Activated T-cell treated with anti-CD3 and anti-CD28 coated beads for 48 hours (primary cell): ENCODE results near the gene STX2.
"Not testable (repeated sequence)": the region's sequence is repeated elsewhere in the genome, so short reads cannot be mapped to it uniquely, and the experiment has no call there.

ENCODE experiments used
- DNase-seq: peaks from one replicate; pipeline ENCODE4 v3.0.0-alpha.2; 2020; ENCODE audit warnings: low read depth

STX2 gene

DNA sequence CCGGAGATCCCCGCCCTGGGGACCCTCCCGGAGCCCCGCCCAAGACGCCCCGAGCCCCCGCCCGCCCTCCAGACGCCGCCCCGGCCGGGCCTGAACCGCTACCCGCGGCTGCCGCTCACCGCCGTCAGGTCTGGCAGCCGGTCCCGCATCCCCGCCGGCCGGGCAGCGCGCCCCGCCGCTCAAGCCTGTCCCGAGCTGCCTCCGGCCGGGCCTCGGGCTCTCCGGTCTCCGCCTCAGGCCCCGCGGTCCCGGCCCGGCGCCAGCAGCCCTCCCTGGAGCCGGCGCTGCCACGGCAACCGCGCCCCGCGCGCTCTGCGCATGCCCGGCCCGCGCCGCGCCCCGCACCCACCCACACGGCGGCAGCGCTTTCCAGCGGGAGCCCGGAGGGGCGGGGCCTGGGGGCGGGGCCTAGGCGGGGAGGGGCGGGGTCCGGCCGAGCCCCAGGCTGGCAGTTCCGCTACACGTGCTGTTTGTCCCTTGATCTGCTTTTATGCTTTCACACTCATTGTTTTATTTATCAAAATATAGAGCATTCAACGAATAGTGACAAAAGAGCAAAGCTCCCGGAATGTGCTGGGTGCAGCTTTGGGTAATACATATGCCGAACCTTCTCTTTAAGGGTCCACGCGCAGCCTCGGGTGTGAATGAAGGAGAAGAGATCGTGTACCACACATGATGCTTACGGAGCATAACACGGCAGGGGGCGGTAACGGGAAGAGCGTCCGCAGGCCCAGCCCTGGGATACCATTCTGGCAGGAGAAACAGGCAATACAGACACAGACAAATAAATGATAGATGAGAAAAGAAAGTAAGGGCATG is at the start of gene STX2:
STX2 (minus strand) TSS at position 300 of the 819 bp plus-strand sequence; CDS start at position 149, 151 bp downstream.
- peak; percentile 90 for DNase-seq

DNA sequence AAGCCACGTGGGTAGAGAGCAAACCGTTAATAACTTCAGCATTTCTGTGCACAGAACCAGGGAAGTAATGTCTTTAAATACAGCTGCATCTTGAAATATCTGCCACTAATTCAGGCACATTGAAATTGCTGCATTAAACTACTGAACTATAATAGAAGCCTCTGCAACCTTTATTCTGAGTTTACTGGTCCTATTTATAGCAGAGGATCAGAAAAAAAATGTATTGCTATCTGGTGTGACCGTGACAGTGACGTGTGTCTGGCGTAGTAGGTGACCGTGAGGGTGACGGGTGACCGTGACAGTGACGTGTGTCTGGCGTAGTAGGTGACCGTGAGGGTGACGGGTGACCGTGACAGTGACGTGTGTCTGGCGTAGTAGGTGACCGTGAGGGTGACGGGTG is 48.1 kb upstream of the STX2 start:
- not testable (repeated sequence) for DNase-seq

DNA sequence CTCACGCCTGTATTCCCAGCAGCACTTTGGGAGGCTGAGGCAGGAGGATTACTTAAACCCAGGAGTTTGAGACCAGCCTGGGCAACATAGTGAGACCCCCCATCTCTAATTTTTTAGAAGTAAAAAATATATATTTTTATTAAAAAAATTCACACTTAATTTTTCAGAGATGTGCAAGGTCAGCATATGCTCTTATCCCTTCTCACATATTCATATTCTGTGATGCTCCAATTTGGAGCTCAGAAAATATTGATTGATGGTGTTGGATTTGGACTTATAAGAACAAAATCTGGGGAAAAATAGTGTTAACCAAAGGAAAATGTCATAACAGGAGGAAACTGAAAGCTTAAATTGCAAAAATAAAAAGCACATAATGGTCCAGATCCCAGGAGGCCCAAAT is 42.5 kb upstream of the STX2 start:
- no peak for DNase-seq

DNA sequence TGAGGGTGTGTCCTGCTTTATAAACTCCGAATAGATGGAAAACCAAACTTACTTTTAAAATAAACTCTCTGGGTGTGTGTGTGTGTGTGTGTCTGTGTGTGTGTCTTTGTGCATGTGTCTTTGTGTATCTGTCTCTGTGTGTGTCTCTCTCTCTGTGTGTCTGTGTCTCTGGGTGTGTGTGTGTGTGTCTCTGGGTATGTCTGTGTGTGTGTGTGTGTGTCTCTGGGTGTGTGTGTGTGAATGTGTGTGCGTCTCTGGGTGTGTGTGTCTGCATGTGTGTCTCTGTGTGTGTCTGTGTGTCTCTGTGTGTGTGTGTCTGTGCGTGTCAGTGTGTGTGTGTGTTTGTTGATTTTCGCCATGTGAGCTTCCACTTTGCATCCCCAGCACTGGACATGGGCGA is 42.0 kb upstream of the STX2 start:
- DNase-seq = no peak

DNA sequence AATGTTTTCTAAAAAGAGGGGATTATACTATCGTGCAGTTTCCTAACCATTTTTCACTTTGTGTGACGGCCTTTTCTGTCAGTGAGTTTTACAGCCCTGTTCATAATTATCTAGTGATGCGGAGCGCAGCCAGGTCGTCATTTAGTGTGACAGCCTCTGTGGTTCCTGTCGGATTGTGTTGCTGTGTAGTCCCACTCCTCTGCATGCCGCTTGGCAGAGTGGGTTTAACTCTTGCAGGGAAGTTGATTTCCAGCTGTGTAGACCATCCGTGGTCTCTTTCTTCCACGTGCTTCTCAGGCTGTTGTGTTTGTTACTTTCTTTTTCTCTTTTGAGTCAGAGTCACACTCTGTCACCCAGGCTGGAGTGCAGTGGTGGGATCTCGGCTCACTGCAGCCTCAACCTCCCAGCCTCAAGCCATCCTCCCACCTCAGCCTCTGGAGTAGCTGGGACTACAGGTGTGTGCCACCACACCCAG is 41.4 kb upstream of the STX2 start:
- no peak for DNase-seq

DNA sequence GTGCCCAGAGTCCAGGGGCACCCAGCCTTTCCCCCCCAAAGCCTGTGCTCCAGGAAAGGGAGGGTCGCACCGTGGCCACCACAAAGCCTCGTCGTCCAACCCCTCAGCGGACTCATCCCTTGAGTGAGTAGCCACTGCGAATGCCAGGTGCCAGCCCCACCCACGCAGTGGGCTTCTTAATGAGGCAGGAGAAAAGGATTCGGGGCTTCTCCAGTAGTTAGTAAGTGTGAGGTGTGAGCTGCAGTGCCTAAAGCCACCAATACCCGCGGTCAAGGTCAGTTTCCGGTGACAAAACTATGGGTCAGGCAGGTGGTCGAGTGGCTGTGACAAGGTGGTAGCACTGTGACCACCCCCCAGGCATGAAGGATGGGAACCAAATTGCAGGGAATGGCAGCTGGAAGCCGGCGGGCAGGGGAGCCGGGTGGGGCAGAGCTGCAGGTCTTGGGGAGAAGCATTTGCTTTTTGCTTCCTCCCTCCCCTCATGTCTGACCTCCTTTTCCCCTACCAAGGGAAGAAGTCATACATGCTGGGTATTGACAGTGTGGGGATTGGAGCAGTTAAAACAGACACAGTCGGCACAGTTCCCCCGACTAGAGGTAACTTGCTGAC is 40.8 kb upstream of the STX2 start:
- no peak for DNase-seq

DNA sequence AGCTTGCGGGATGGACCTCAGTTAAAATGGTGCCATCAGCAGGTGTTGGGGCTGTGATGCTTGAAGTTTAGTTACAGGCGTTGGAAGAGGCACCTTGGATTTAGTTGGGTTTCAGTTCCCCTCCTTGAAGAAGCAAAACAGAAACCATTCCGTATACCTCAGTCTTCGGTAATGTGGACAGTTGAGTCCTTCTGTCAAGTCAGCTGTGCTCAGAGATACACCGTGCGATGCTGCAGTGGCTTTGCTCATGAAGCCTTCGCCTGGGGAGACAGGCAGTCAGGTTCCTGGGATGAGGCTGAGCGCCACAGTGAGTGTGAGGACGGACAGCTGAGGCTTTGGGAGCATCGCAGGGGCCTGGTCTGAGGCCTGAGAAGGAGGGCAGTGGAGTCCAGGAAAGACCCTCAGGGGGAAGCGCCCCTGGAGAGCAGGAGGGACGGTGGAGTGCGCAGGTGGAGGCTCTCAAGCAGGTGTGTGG is 40.2 kb upstream of the STX2 start:
- no peak for DNase-seq

DNA sequence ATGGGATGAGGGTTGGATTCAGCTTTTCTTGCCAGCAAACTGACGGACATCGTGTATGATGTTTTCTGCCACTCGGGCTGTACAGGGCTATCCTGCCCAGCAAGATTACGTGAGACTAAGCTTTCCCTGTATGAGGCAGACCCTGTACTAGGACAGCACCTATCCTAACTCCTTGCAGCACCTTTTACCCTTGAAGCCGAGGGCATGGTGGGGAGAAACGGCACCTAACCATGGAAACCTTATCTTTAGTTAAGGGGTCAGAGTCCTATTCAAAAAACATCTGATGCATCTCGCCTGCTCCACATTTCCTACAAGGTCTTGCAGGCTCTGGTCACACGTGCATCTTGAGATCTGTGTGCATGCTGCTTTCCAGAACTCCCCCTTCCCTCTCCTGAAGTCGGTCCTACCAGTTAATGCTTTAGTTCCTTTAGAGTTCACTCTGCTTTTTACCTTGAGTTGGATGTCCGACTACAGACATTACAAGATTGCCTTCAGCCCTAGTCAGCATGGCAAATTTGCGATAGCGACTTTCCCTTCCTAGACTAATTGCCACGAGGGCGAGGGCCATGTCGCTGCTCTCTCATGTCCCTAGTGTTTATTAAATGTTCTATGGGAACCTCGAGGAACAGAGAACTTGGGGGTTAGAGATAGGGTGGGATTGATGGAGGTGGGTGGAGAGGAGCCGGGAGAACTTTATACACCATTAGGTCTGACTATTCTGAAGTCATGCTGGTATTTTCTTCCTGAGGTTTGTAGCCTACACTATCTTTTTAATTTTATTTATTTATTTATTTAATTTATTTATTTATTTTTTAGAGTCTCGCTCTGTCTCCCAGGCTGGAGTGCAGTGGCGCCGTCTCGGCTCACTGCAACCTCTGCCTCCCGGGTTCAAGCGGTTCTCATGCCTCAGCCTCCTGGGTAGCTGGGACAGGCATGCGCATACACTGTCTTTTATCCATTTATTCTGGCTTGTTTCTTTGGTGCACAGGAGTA is 39.4 kb upstream of the STX2 start:
- no peak for DNase-seq

DNA sequence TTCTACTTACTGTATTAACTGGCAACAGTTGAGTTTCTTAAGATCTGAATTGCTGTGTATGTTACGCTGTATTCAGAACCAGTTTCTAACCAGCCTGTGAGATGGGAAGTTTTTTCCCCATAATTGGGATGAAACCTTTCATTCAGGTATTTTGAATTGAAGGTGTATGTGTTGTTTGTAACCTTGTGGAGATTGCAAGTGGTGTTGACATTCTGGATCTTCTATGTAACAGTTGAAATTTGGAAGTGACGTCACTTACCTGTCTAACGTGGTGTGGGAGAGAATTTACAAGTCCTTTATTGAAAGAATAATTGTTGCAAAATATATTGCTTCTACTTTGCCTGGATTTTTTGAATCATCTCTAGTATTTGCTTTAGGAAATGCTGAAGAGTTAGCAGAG is 38.3 kb upstream of the STX2 start:
- no peak for DNase-seq

DNA sequence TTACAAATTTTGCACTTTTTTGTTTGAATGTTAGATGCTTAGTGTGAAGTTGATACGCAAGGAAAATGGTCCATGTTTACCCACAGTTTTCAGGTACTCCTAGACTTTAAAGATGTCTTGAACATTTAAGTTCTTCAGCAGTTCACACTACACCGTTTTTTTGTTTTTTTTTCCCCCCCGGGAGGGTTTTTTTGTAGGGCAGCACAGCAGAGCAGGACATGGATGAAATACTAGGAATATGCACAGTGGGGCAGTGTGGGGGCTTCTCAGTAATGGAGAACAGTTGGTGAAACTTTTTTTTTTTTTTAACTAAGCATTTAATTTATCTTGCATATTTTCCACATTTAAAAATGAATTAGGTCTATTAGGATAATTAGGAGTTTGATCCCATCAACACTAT is 37.7 kb upstream of the STX2 start:
- DNase-seq = no peak

DNA sequence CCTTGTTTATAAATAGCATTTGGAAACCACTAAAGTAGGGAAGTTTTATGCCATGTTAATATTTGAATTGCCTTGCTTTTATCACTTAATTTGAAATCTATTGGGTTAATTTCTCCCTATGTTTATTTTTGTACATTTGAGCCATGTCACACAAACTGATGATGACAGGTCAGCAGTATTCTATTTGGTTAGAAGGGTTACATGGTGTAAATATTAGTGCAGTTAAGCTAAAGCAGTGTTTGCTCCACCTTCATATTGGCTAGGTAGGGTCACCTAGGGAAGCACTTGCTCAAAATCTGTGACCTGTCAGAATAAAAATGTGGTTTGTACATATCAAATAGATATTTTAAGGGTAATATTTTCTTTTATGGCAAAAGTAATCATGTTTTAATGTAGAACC is 37.2 kb upstream of the STX2 start:
- DNase-seq = no peak

DNA sequence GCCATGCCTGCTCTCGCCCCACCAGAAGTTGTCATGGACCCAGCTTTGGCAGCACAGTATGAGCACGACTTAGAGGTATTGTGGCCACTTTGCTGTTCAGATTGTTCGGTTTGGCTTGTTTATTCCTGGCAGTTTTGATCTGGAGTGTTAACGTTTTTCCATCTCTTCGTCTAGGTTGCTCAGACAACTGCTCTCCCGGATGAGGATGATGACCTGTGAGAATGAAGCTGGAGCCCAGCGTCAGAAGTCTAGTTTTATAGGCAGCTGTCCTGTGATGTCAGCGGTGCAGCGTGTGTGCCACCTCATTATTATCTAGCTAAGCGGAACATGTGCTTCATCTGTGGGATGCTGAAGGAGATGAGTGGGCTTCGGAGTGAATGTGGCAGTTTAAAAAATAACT is 36.7 kb upstream of the STX2 start:
- DNase-seq = not testable (repeated sequence)

DNA sequence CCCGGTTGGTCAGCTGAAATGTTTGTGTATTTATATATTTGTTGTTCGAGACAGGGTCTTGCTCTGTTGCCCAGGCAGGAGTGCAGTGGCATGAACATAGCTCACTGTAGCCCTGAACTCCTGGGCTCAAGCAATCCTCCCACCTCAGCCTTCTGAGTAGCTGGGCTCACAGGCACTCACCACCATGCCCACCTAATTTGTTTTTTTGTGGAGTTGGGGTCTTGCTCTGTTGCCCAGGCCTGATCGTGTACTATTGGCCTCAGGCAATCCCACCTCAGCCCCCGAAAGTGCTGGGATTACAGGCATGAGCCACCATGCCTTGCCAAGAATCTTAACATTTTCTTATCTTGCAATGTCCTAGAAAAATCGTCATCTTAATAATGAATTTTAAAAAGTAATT is 36.1 kb upstream of the STX2 start:
- DNase-seq = no peak

DNA sequence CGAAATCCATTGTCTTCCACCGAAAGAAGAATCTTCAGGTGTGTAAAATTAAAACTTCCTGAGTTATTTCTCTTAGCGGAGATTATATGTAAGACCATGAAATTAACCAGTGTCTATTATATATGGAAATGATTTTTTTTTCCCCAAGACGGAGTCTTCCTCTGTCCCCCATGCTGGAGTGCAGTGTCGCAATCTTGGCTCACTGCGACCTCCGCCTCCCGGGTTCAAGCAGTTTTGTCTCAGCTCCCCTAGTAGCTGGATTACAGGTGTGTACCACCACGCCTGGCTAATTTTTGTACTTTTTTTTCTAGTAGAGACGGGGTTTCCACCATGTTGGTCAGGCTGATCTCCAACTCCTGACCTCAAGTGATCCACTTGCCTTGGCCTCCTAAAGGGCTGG is 35.6 kb upstream of the STX2 start:
- no peak for DNase-seq

DNA sequence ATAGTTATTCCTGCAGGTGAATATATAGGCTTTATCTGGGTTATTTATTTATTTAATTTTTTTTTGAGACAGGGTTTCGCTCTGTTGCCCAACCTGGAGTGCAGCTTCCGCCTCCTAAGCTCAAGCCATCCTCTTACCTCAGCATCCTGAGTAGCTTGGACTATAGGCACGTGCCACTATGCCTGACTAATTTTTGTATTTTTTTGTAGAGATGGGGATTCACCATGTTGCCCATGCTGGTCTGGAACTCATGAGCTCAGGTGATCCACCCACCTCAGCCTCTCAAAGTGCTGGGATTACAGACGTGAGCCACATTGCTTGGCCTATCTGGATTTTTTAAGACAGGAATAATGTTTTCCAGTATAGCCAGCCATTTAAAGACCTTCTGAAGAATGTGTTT is 34.8 kb upstream of the STX2 start:
- no peak for DNase-seq

DNA sequence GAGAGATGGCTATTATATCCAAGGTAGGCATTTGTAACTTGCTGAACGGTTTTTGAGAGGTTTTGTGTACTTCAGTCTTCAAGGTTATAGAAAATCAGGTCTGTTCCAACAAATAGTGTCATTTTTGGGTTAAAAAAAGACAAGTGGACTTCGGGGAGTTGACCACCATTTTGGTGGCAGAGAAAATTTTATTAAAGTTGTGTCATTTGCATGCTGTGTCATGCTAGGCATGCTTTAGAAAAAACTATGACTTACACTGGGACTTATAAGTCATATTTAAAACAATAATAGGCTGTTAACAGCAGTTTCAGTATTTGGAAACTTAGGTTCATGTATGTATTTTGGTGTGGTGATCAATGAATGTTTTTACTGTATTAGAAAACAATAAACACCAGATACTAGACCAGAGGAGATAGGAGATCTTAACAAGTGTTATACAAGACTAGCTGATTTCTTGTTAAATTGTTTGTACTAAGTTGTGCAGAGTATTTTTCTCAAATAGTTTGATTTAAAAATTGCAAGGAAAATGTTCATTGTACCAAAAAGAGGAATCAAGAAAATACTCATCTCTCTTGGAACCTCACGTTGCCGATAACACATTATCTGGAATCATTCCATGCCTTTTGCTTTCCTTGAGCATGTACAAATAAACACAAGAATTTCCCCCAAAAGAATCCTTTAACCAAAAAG is 34.2 kb upstream of the STX2 start:
- no peak for DNase-seq

DNA sequence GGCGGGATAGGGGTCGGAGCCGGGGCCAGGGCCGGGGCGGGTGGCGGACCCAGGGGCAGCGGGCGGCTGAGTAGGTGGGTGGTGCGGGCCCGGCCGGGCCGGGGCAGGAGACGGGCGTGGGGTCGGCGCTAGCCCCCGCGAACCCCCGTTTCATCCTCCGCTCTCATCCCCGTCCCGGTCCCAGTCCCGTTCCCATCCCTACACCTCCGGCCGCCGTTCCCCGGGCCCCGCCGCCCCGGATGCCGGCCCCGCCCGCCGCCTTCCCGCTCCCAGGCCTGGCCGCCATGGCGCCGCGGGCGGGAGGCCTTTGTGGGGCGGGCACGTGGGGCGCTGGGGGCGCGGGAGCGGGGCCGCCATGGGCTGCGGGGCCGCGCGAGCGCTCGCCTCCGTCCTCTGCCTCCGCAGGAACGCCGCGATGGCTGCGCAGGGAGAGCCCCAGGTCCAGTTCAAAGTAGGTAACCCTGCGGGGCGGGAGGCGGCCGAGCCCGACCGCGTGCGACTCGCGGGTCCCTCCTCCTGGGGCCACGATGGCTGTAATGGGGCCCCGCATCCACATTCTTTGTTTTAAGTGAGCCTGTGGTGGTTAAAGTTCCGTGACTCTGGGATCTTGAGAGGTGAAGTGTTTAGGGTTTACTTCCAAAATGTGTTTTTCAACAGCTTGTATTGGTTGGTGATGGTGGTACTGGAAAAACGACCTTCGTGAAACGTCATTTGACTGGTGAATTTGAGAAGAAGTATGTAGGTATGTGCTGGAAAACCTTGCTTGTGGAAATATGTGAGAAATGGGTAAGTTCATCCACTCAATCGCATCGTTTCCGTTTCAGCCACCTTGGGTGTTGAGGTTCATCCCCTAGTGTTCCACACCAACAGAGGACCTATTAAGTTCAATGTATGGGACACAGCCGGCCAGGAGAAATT is 33.4 kb upstream of the STX2 start:
- peak; percentile 43 for DNase-seq

DNA sequence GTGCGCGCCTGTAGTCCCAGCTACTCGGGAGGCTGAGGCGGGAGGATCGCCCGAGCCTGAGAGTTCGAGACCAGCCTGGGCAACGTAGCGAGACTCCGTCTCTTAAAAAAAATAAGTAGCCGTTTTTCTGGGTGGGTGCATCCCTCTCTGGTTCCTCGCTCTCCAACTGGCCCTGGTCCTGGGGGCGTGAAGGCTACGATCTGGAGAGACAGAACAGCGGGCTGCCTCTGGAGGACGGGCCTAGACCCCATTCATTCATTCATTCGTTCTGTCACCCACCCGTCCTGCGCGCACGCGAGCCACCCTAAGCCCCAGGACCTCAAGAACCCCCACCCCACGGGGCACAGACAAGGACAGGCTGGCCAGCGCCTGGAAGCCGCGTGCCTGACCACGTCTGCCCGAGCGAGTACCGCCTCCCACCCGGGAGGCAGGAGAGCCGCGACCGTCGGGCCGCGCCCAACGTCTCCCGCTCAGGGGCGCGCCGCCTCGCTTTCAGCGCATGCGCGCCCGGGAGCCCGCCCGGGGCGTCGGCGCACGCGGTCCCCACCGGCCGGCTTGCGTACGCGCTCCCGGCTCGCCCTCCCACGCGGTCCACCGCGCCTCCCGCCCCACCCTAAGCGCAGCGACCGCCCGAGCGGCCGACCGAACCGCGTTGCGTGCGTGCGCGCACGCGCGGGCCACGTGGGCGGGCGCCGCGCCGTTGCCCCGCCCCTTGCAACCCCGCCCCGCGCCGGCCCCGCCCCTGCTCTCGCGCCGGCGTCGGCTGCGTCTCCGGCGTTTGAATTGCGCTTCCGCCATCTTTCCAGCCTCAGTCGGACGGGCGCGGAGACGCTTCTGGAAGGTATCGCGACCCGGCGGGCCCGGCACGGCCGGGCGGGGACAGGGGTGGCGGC is 32.5 kb upstream of the STX2 start, which contains the start of gene RAN:
RAN (plus strand) TSS at position 781 of the 893 bp plus-strand sequence. CDS start 528 bp downstream, outside the sequence.
- peak; percentile 97 for DNase-seq
